GM19351 (cell line): ENCODE results near the gene UNC50.
"Not testable (repeated sequence)": the region's sequence is repeated elsewhere in the genome, so short reads cannot be mapped to it uniquely, and the experiment has no call there.

Experiments used
- ATAC-seq: cut with Tn5 transposase; IDR thresholded peaks from one replicate; pipeline ENCODE4 v1.9.1; 2021; ENCODE audit warnings: mild to moderate bottlenecking, moderate library complexity; ENCODE audit not compliant: unreplicated experiment

Gene UNC50

DNA sequence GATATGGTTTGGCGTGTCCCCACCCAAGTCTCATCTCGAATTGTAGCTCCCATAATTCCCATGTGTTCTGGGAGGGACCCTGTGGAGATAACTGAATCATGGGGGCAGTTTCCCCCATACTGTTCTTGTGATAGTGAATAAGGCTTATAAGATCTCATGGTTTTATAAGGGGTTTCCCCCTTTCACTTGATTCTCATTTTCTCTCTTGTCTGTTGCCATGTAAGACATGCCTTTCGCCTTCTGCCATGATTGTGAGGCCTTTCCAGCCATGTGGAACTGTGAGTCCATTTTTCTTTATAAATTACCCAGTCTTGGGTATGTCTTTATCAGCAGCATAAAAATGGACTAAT is 51.1 kb downstream of the UNC50 start:
- ATAC-seq = not testable (repeated sequence)

DNA sequence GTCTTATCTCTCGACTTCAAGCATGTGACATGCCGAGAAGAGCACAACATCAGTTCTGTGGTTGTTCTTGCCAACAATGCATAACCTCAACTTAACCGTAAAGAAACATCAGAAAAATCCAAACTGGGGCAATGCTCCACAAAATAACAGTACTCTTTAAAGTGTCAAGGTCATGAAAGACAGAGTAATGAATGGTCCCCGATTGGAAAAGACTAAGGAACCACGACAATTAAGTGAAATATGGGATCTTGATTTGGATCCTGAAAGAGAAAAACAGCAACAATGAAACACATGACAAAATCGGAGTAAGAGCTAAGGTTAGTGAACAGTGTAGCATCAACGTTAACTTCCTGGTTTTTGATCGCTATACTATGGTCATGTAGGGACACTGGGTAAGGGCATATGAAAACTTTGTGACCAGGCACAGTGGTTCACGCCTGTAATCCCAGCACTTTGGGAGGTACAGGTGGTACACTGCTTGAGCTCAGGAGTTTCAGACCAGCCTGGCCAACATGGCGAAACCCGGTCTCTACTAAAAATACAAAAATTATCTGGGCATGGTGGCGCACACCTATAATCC is 55.2 kb downstream of the UNC50 start:
- no peak for ATAC-seq

DNA sequence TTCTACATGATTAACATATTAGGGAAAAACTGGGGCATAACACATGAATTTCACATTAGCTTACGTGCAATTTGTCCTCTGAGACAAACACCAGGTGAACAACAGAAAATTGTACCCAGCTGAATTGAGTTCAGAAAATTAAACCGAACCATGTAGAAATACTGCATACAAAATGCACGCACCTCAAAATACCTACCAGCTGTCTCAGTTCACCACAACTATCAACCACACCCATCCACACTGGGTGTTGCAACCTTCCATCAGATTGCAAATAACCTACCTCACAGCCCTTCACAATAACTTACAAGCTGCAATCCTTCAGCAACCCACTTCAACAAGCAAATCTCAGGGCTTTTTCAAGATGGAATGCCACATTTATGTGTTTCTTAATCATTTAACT is 55.9 kb downstream of the UNC50 start:
- ATAC-seq = no peak

DNA sequence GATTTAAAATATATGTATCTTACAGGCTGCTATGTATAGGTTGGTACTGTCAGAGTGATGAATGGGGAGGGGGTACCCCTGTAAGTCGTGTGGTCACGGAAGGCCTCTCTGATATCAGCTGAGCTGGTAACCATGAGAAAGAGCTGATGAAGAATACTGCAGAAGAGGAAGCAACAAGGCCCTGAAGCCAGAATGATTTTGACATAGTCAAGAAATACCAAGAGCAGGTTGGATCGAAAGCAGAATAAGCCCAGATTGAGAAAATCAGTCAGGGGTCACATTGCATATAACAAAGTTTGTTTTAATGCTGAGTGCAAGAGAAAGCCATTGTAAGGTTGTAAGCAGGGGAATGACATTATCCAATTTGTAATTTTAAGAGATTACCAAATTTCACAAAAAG is 57.3 kb downstream of the UNC50 start:
- ATAC-seq = no peak
